ENCODE data around the gene NAA25.
"Not testable (repeated sequence)": the region's sequence is repeated elsewhere in the genome, so short reads cannot be mapped to it uniquely, and the experiment has no call there.

Gene NAA25

DNA sequence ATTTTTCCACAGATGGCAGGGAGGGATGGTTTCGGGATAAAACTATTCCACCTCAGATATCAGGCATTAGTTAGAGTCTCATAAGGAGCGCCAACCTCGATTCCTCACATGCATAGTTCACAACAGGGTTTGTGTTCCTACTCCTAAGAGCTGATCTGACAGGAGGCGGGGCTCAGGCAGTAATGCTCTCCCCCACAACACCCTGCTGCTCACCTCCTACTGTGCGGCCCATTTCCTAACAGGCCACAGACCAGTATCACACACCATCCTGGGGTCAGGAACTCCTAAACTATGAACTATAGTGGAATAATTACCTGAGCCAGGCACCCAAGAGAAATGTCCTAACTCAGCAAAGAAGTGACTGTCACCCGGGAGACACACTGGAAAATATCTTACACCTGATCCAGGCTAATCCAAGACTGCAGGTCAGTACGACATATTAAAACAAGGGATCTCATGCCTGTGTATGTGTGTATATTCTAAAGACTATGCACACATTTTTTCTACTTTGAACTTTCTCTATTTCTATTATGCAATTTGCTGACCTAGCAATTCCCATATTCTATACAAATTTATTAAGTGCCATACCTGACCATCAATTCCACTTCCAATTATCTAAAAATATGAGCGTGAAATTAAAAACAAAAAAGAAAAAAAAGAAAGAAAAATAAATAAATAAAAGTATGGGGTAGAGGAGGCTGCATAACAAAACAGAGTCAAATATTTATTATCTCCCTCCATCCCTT, 4.7 kb downstream of the NAA25 start:
- H3K4me1 Mint-ChIP-seq, result peaks cover 66% of the 10 kb centered on the region
- no peak for DNase-seq
- no peaks in the 10 kb centered on the region for H3K27me3 Mint-ChIP-seq
- peak overlapping the region; percentile 24 to 37 for H3K4me3 Mint-ChIP-seq
- H3K27ac Mint-ChIP-seq, result peak overlapping the region in 1 of 2 donors; percentile 48
- no peak for ATAC-seq
- no peaks in the 10 kb centered on the region for H3K9me3 Mint-ChIP-seq

GRCh38 chr12:112102746-112103145, 5.8 kb downstream of the NAA25 start:
- peaks cover 72% of the 10 kb centered on the region for H3K4me1 Mint-ChIP-seq
- DNase-seq, H3K27me3 Mint-ChIP-seq, H3K4me3 Mint-ChIP-seq, ATAC-seq, H3K9me3 Mint-ChIP-seq: not testable (repeated sequence)
- peak overlapping the region in 1 of 2 donors; percentile 48 for H3K27ac Mint-ChIP-seq

DNA sequence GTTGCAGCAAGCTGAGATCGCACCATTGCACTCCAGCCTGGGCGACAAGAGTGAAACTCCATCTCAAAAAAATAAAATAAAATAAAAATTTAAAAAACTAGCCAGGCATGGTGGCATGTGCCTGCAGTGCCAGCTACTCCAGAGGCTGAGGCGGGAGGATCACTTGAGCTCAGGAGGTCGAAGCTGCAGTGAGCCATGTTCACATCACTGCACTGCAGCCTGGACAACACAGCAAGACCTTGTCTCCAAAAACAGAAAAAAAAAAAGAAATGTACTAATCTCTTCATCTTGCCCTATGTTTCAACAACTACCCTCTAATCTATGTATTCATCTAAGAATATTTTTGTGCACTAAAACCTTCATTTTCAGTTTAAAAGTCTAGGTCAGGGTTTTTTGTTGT, 6.5 kb downstream of the NAA25 start:
- Mint-ChIP-seq H3K4me3 (no peak overlapping the region), H3K27ac (no peak overlapping the region), H3K27me3 (no peaks in the 10 kb centered on the region), H3K9me3 (no peaks in the 10 kb centered on the region), H3K4me1 (peaks cover 72% of the 10 kb centered on the region)
- no peak for ATAC-seq
- no peak for DNase-seq

- H3K27me3 Mint-ChIP-seq, H3K4me3 Mint-ChIP-seq, ATAC-seq, DNase-seq, H3K27ac Mint-ChIP-seq, H3K9me3 Mint-ChIP-seq: not testable (repeated sequence)
- peaks cover 72% of the 10 kb centered on the region for H3K4me1 Mint-ChIP-seq
Observed at GRCh38 chr12:112100500-112100899, 8.1 kb downstream of the NAA25 start.

DNA sequence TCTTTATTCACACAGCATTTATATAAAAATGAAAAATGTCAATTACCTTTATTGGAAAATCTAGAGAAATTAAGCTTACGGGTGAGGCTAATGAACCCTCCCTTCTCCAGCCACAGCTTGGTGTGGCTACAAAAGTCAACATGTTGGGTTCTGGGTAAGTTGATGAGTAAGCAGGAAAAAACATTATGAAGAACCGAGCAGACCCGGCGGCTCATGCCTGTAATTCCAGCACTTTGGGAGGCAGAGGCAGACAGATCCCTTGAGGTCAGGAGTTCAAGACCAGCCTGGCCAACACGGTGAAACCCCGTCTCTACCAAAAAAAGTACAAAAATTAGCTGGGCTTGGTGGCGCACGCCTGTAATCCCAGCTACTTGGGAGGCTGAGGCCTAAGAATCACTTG, 10.9 kb downstream of the NAA25 start:
- no peak for DNase-seq
- peak overlapping the region in 1 of 2 donors; percentile 89 for H3K27ac Mint-ChIP-seq
- no peak overlapping the region for H3K4me3 Mint-ChIP-seq
- H3K27me3 Mint-ChIP-seq, result no peaks in the 10 kb centered on the region
- no peak for ATAC-seq
- no peaks in the 10 kb centered on the region for H3K9me3 Mint-ChIP-seq
- H3K4me1 Mint-ChIP-seq, result peaks cover 51% of the 10 kb centered on the region

DNA sequence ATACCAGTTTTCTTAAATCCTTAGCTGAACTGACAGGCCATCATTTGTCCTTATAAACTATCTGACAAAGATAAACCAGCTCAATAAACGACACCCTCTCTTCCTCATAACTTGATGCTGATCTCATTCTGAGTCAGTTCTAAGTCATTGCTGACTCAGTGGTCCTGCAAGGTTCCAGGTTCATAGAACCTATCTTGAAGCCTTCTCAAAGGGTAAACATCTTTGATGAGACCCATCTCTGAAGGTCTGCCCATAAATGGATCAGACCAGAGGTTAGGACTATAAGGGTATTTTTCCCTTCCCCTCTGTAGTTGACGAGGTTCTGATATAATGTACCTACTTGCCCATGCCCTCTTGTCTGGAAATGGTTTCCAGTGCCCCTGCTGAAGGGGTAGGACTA, 11.9 kb downstream of the NAA25 start:
- Mint-ChIP-seq H3K27me3 (no peaks in the 10 kb centered on the region), H3K4me1 (peaks cover 51% of the 10 kb centered on the region), H3K4me3 (no peak overlapping the region), H3K9me3 (no peaks in the 10 kb centered on the region), H3K27ac (peak overlapping the region; percentile 27 to 36)
- ATAC-seq (peak; percentile 97), DNase-seq (no peak)

GRCh38 chr12:112096070-112096469, 12.5 kb downstream of the NAA25 start:
- DNase-seq (no peak), ATAC-seq (peak; percentile 54)
- peaks cover 49% of the 10 kb centered on the region for H3K4me1 Mint-ChIP-seq
- no peaks in the 10 kb centered on the region for H3K9me3 Mint-ChIP-seq
- H3K27ac Mint-ChIP-seq, result peak overlapping the region in 1 of 2 donors; percentile 47
- H3K27me3 Mint-ChIP-seq, result no peaks in the 10 kb centered on the region
- no peak overlapping the region for H3K4me3 Mint-ChIP-seq

DNA sequence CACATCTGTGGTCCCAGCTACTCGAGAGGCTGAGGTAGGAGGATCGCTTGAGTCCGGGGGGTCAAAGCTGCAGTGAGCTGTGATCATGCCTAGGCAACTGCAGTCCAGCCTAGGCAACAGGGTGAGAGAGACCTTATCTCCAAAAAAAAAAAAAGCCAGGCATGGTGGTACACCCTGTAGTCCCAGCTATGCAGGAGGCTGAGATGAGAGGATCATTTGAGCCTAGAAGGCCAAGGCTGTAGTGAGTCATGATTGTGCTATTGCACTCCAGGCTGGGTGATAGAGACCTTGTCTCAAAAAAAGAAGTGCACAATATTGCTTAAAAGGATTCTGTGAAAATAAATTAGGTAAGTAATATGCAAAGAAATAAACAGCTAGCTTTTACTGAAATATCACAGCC, 17.0 kb downstream of the NAA25 start:
- peak overlapping the region in 1 of 2 donors; percentile 19 for H3K27ac Mint-ChIP-seq
- peaks cover 12% of the 10 kb centered on the region for H3K4me1 Mint-ChIP-seq
- no peak for ATAC-seq
- no peak overlapping the region for H3K4me3 Mint-ChIP-seq
- no peaks in the 10 kb centered on the region for H3K27me3 Mint-ChIP-seq
- no peaks in the 10 kb centered on the region for H3K9me3 Mint-ChIP-seq
- no peak for DNase-seq

DNA sequence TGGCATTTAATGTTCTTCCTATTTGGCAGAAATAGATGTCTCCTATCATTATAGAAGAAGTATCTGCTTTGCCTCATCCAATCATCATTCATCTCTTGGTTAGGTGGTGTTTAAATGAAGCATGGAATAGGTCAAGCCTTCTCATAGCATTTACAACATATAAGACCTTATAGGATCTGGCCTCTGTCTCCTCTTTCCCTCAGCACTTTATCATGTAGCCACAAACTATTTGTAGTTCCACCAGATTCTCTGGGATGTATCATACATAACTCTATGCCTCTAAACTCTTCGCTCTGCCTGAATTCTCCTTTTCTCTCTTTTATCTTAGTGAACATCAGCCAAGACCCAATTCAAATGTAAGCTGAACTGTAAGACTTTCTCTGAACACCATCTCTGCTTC, 20.7 kb downstream of the NAA25 start:
- Mint-ChIP-seq H3K9me3 (no peaks in the 10 kb centered on the region), H3K4me1 (peaks cover 14% of the 10 kb centered on the region), H3K4me3 (no peak overlapping the region), H3K27ac (no peak overlapping the region), H3K27me3 (no peaks in the 10 kb centered on the region)
- ATAC-seq, result no peak
- no peak for DNase-seq

DNA sequence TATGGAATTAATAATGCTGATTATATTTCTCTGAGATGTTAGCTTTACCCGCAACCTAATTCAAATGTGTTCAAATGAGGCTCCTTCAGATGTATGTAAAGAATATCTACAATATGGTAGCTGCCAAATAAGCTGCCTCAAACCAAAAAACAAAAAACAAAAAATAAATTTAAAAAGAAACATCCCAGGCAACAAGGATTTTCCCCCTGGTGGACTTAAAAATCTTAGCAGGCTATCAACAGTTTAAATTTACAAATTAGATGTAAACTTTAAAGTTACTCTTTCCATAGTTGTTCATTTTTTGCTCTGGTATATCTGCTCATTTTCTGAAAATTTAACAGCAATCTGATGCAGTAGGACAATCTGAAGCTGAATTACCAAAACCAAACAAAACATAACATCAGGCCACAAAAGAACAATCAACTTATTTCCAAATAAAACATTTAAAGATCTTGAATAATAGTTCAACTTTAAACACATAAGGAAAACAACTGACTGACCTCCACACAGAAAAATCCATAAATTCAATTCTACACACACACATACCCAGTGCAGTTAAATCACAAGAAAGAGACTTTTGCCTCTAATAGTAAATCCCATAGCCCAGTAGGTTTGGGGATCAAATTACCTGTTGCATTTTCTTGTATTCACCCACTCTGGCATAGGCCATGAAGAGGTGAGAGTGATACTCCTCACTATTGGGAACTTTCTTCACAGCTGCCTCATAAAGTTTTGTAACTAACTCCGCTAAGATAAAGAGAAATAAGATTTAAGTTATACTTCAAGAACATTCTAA, 21.3 kb downstream of the NAA25 start:
- H3K9me3 Mint-ChIP-seq, result no peaks in the 10 kb centered on the region
- no peaks in the 10 kb centered on the region for H3K27me3 Mint-ChIP-seq
- H3K27ac Mint-ChIP-seq, result peak overlapping the region in 1 of 2 donors; percentile 41
- ATAC-seq, result no peak
- no peak overlapping the region for H3K4me3 Mint-ChIP-seq
- DNase-seq, result no peak
- H3K4me1 Mint-ChIP-seq, result peaks cover 17% of the 10 kb centered on the region

DNA sequence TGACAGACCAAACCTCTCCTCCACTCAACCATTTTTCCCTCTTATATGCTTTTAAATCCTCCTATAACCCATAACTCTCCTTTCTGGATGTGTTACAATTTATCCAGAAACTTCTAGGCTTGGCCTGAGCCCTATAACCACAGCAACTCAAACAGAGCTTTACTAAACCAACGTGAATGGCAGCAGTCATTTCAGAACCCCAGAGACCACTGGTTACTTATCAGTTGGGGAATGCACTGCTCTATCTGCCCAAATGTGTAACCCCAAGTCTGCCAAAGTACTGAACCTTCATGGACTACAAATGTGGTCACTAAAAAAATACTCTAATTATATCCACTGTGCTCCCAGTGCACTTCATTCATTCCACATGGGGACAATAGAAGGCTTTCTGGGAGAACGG, 42.0 kb downstream of the NAA25 start:
- peak overlapping the region; percentile 36 to 44 for H3K27ac Mint-ChIP-seq
- peak; percentile 49 for ATAC-seq
- no peaks in the 10 kb centered on the region for H3K27me3 Mint-ChIP-seq
- no peak overlapping the region for H3K4me3 Mint-ChIP-seq
- DNase-seq, result no peak
- no peaks in the 10 kb centered on the region for H3K4me1 Mint-ChIP-seq
- H3K9me3 Mint-ChIP-seq, result no peaks in the 10 kb centered on the region

DNA sequence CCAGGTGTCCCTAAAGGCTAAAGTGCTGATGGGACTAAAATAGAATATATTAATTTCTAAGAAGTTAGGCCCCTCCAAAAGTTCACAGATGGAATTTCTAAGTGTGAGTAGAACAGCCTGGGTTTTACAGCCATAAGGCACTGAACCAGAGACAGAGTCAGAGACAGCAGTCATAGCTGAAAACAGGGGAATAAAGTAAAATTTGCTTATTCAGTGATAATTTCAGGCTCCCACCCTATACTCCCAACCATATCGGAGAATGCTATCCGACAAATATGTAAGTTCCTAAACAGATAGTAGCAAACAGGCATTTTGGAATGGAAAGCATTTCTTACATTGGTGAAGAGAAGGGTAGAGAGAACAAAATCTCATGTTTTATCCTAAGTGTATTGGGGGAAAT, 45.3 kb downstream of the NAA25 start:
- Mint-ChIP-seq H3K4me1 (no peaks in the 10 kb centered on the region), H3K4me3 (no peak overlapping the region), H3K27ac (no peak overlapping the region), H3K9me3 (no peaks in the 10 kb centered on the region), H3K27me3 (no peaks in the 10 kb centered on the region)
- DNase-seq (no peak), ATAC-seq (no peak)

- Mint-ChIP-seq H3K4me1 (no peaks in the 10 kb centered on the region), H3K27me3 (no peaks in the 10 kb centered on the region), H3K27ac (no peak overlapping the region), H3K4me3 (no peak overlapping the region), H3K9me3 (no peaks in the 10 kb centered on the region)
- DNase-seq (no peak), ATAC-seq (no peak)
Observed at GRCh38 chr12:112061137-112061536, 47.4 kb downstream of the NAA25 start.

- H3K4me1 Mint-ChIP-seq, result peaks cover 14% of the 10 kb centered on the region
- ATAC-seq, result no peak
- no peak overlapping the region for H3K4me3 Mint-ChIP-seq
- DNase-seq, result no peak
- no peaks in the 10 kb centered on the region for H3K9me3 Mint-ChIP-seq
- no peaks in the 10 kb centered on the region for H3K27me3 Mint-ChIP-seq
- H3K27ac Mint-ChIP-seq, result no peak overlapping the region
Observed at GRCh38 chr12:112049351-112049750, 59.2 kb downstream of the NAA25 start.

- Mint-ChIP-seq H3K9me3 (no peaks in the 10 kb centered on the region), H3K27ac (peak overlapping the region in 1 of 2 donors; percentile 80), H3K4me1 (peaks cover under 1% of the 10 kb centered on the region), H3K27me3 (no peaks in the 10 kb centered on the region), H3K4me3 (no peak overlapping the region)
- DNase-seq (no peak), ATAC-seq (no peak)
Observed at GRCh38 chr12:112046003-112046402, 62.6 kb downstream of the NAA25 start.

- H3K27ac Mint-ChIP-seq, DNase-seq, H3K4me3 Mint-ChIP-seq, H3K27me3 Mint-ChIP-seq, H3K9me3 Mint-ChIP-seq, H3K4me1 Mint-ChIP-seq, ATAC-seq: not testable (repeated sequence)
Observed at GRCh38 chr12:112036614-112037013, 72.0 kb downstream of the NAA25 start.
